GM12892 (cell line): ENCODE results near the gene AIDA.

ENCODE experiments used
- POLR2A ChIP-seq: IDR thresholded peaks from 2 replicates; pipeline ENCODE4 v1.6.1; 2011; ENCODE audit warnings: low read depth, low read length, control low read depth
- POLR2AphosphoS5 ChIP-seq: IDR thresholded peaks from 2 replicates; pipeline ENCODE4 v1.6.1; 2011; ENCODE audit warnings: low read depth, low read length, control low read depth
- TAF1 ChIP-seq: IDR thresholded peaks from 2 replicates; pipeline ENCODE4 v1.6.1; 2011; ENCODE audit warnings: low read depth, mild to moderate bottlenecking, control low read depth, low read length, borderline replicate concordance

DNA sequence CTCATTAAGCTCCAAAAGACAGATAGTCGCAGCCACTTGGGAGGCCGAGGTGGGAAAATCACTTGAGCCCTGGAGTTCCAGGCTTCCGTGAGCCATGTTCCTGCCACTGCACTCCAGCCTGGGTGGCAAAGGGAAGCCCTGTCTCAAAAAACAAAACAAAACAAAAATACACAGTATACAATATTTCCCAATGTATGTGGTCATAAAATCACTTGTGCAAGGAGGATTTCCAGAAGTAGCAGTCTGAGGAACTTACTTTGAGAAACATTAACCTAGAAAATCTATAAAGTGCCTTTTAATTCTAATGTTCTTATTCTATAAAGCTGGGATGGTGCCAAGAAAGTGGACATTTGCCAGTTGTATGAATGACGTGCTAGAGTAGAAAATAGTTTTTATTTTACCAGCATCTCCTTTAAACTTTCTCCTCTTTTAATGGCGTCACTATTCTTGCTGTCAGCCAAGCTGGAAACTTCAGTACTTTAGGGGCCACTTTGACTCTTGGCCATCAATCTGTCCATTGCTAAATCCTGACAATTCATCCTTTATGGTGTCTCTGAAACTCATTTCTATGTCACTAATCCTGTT is 47.3 kb upstream of the AIDA start:
- TF ChIP-seq POLR2A (no peak), TAF1 (no peak), POLR2AphosphoS5 (no peak)
